ENCODE measurements around the gene ZNF330. TPM values are rescaled to one million over a fixed set of nuclear protein-coding genes. Genes with fewer than 3 reads are reported as not detected.
"Not testable (repeated sequence)": the region's sequence is repeated elsewhere in the genome, so short reads cannot be mapped to it uniquely, and the experiment has no call there.

ZNF330 gene
- polyA plus RNA-seq = 49.7 TPM
- long read RNA-seq, donor 1, partial matches to known transcripts = 0 of 8 reads
- long read RNA-seq, donor 1, other reads (novel, unspliced or antisense) = 5 of 8 reads
- long read RNA-seq, donor 2, partial matches to known transcripts = 0 of 14 reads
- long read RNA-seq, donor 2, other reads (novel, unspliced or antisense) = 11 of 14 reads
- long read RNA-seq, donor 3, partial matches to known transcripts = 0 of 13 reads
- long read RNA-seq, donor 3, other reads (novel, unspliced or antisense) = 10 of 13 reads
- long read RNA-seq, donor 4 = 0 reads
- long read RNA-seq, donor 5, partial matches to known transcripts = 0 of 1 reads
- long read RNA-seq, donor 5, other reads (novel, unspliced or antisense) = 0 of 1 reads
- long read RNA-seq, donor 6, partial matches to known transcripts = 0 of 7 reads
- long read RNA-seq, donor 6, other reads (novel, unspliced or antisense) = 6 of 7 reads
- long read RNA-seq, donor 7, partial matches to known transcripts = 0 of 7 reads
- long read RNA-seq, donor 7, other reads (novel, unspliced or antisense) = 7 of 7 reads
- long read RNA-seq, donor 8, transcript ZNF330-207 (2 exons, 733 nt) = major isoform, 7 of 47 reads
- long read RNA-seq, donor 8, partial matches to known transcripts = 22 of 47 reads
- long read RNA-seq, donor 8, other reads (novel, unspliced or antisense) = 18 of 47 reads
- long read RNA-seq, donor 9, transcript ZNF330-207 (2 exons, 733 nt) = major isoform, 5 of 16 reads
- long read RNA-seq, donor 9, partial matches to known transcripts = 5 of 16 reads
- long read RNA-seq, donor 9, other reads (novel, unspliced or antisense) = 6 of 16 reads
- long read RNA-seq, donor 10, partial matches to known transcripts = 0 of 12 reads
- long read RNA-seq, donor 10, other reads (novel, unspliced or antisense) = 9 of 12 reads
- long read RNA-seq, donor 11, partial matches to known transcripts = 0 of 9 reads
- long read RNA-seq, donor 11, other reads (novel, unspliced or antisense) = 7 of 9 reads

- H3K9me3 ChIP-seq (ENCODE audit: control insufficient read depth, low read depth, low read length) = no peaks in the 10 kb centered on the region
- H3K36me3 ChIP-seq (ENCODE audit: control insufficient read depth, insufficient read depth, low read length) = peaks cover 5% of the 10 kb centered on the region
- H3K27me3 ChIP-seq (ENCODE audit: control insufficient read depth, insufficient read depth, low read length) = no peaks in the 10 kb centered on the region
- peaks cover 9% of the 10 kb centered on the region for H3K4me1 ChIP-seq (ENCODE audit: control insufficient read depth, insufficient read depth, low read length)
- H3K27ac ChIP-seq (ENCODE audit: low read length) = peak within 1 kb of the TSS; percentile 89
- 0% methylated on average over 6 of the region's 57 CpGs for WGBS (ENCODE audit: insufficient coverage, low lambda C conversion rate)
- DNase-seq = peak; percentile 83 to 93
- H3K4me3 ChIP-seq (ENCODE audit: low read length) = peak within 1 kb of the TSS; percentile 96
Measured at GRCh38 chr4:141220691-141221659, at the start of gene ZNF330. Gene ZNF330 (plus strand): TSS chr4:141220895. CDS start chr4:141222372, 1,477 bp downstream.

- no peak for DNase-seq
- Histone ChIP-seq H3K27me3 (ENCODE audit: control insufficient read depth, insufficient read depth, low read length) (no peaks in the 10 kb centered on the region), H3K4me1 (ENCODE audit: control insufficient read depth, insufficient read depth, low read length) (no peaks in the 10 kb centered on the region), H3K4me3 (ENCODE audit: low read length) (no peak overlapping the region), H3K9me3 (ENCODE audit: control insufficient read depth, low read depth, low read length) (no peaks in the 10 kb centered on the region), H3K27ac (ENCODE audit: low read length) (no peak overlapping the region), H3K36me3 (ENCODE audit: control insufficient read depth, insufficient read depth, low read length) (no peaks in the 10 kb centered on the region)
- no CpG with 5 or more reads among the region's 1 CpG for WGBS (ENCODE audit: insufficient coverage, low lambda C conversion rate)
Measured at GRCh38 chr4:141174457-141174856, 46.2 kb upstream of the ZNF330 start.

GRCh38 chr4:141177171-141177570 lies 43.5 kb upstream of the ZNF330 start:
- no peak overlapping the region for H3K27ac ChIP-seq (ENCODE audit: low read length)
- H3K36me3 ChIP-seq (ENCODE audit: control insufficient read depth, insufficient read depth, low read length) = no peaks in the 10 kb centered on the region
- no peak for DNase-seq
- no CpG with 5 or more reads among the region's 1 CpG for WGBS (ENCODE audit: insufficient coverage, low lambda C conversion rate)
- no peak overlapping the region for H3K4me3 ChIP-seq (ENCODE audit: low read length)
- no peaks in the 10 kb centered on the region for H3K9me3 ChIP-seq (ENCODE audit: control insufficient read depth, low read depth, low read length)
- H3K27me3 ChIP-seq (ENCODE audit: control insufficient read depth, insufficient read depth, low read length) = no peaks in the 10 kb centered on the region
- no peaks in the 10 kb centered on the region for H3K4me1 ChIP-seq (ENCODE audit: control insufficient read depth, insufficient read depth, low read length)

GRCh38 chr4:141179474-141180373 lies 41.0 kb upstream of the ZNF330 start:
- WGBS (ENCODE audit: insufficient coverage, low lambda C conversion rate) = 40% methylated on average over 1 of the region's 8 CpGs
- H3K27me3 ChIP-seq (ENCODE audit: control insufficient read depth, insufficient read depth, low read length) = no peaks in the 10 kb centered on the region
- H3K36me3 ChIP-seq (ENCODE audit: control insufficient read depth, insufficient read depth, low read length) = no peaks in the 10 kb centered on the region

GRCh38 chr4:141180991-141181761 lies 39.5 kb upstream of the ZNF330 start:
- H3K36me3 ChIP-seq (ENCODE audit: control insufficient read depth, insufficient read depth, low read length) = no peaks in the 10 kb centered on the region
- no peaks in the 10 kb centered on the region for H3K4me1 ChIP-seq (ENCODE audit: control insufficient read depth, insufficient read depth, low read length)
- H3K9me3 ChIP-seq (ENCODE audit: control insufficient read depth, low read depth, low read length) = no peaks in the 10 kb centered on the region
- H3K27ac ChIP-seq (ENCODE audit: low read length) = no peak overlapping the region
- no peaks in the 10 kb centered on the region for H3K27me3 ChIP-seq (ENCODE audit: control insufficient read depth, insufficient read depth, low read length)
- H3K4me3 ChIP-seq (ENCODE audit: low read length) = no peak overlapping the region
- no peak for DNase-seq
- WGBS (ENCODE audit: insufficient coverage, low lambda C conversion rate) = 73% methylated on average over 1 of the region's 2 CpGs

More at GRCh38 chr4:141179474-141180373, 41.0 kb upstream of the ZNF330 start:
- Histone ChIP-seq H3K9me3 (ENCODE audit: control insufficient read depth, low read depth, low read length) (no peaks in the 10 kb centered on the region), H3K4me3 (ENCODE audit: low read length) (no peak overlapping the region), H3K27ac (ENCODE audit: low read length) (no peak overlapping the region), H3K4me1 (ENCODE audit: control insufficient read depth, insufficient read depth, low read length) (no peaks in the 10 kb centered on the region)
- no peak for DNase-seq

GRCh38 chr4:141183491-141183890 lies 37.2 kb upstream of the ZNF330 start:
- H3K27ac ChIP-seq (ENCODE audit: low read length); DNase-seq; H3K4me3 ChIP-seq (ENCODE audit: low read length); H3K4me1 ChIP-seq (ENCODE audit: control insufficient read depth, insufficient read depth, low read length); H3K9me3 ChIP-seq (ENCODE audit: control insufficient read depth, low read depth, low read length); H3K27me3 ChIP-seq (ENCODE audit: control insufficient read depth, insufficient read depth, low read length); H3K36me3 ChIP-seq (ENCODE audit: control insufficient read depth, insufficient read depth, low read length): not testable (repeated sequence)
- WGBS (ENCODE audit: insufficient coverage, low lambda C conversion rate) = no CpG with 5 or more reads among the region's 2 CpGs

GRCh38 chr4:141192564-141192963 lies 28.1 kb upstream of the ZNF330 start:
- Histone ChIP-seq H3K4me1 (ENCODE audit: control insufficient read depth, insufficient read depth, low read length) (no peaks in the 10 kb centered on the region), H3K27ac (ENCODE audit: low read length) (no peak overlapping the region), H3K27me3 (ENCODE audit: control insufficient read depth, insufficient read depth, low read length) (no peaks in the 10 kb centered on the region), H3K9me3 (ENCODE audit: control insufficient read depth, low read depth, low read length) (no peaks in the 10 kb centered on the region), H3K36me3 (ENCODE audit: control insufficient read depth, insufficient read depth, low read length) (no peaks in the 10 kb centered on the region), H3K4me3 (ENCODE audit: low read length) (no peak overlapping the region)
- WGBS (ENCODE audit: insufficient coverage, low lambda C conversion rate) = no CpG with 5 or more reads among the region's 2 CpGs
- DNase-seq = no peak

GRCh38 chr4:141193516-141194034 lies 27.1 kb upstream of the ZNF330 start:
- no peaks in the 10 kb centered on the region for H3K4me1 ChIP-seq (ENCODE audit: control insufficient read depth, insufficient read depth, low read length)
- H3K36me3 ChIP-seq (ENCODE audit: control insufficient read depth, insufficient read depth, low read length) = no peaks in the 10 kb centered on the region

More at GRCh38 chr4:141193516-141194034, 27.1 kb upstream of the ZNF330 start:
- 100% methylated on average over 1 of the region's 2 CpGs for WGBS (ENCODE audit: insufficient coverage, low lambda C conversion rate)
- Histone ChIP-seq H3K9me3 (ENCODE audit: control insufficient read depth, low read depth, low read length) (no peaks in the 10 kb centered on the region), H3K27ac (ENCODE audit: low read length) (no peak overlapping the region), H3K27me3 (ENCODE audit: control insufficient read depth, insufficient read depth, low read length) (no peaks in the 10 kb centered on the region), H3K4me3 (ENCODE audit: low read length) (no peak overlapping the region)
- no peak for DNase-seq

Data from large intestine (tissue), 12 donors.